Activated CD4-positive, alpha-beta T cell treated with anti-CD3 and anti-CD28 coated beads for 4 hours (primary cell): ENCODE results near the gene ZNF44.

Experiments used
- DNase-seq, 2 donors: peaks; one replicate each; pipeline ENCODE4 v3.0.0-alpha.2; 2020

The ZNF44 gene

DNA sequence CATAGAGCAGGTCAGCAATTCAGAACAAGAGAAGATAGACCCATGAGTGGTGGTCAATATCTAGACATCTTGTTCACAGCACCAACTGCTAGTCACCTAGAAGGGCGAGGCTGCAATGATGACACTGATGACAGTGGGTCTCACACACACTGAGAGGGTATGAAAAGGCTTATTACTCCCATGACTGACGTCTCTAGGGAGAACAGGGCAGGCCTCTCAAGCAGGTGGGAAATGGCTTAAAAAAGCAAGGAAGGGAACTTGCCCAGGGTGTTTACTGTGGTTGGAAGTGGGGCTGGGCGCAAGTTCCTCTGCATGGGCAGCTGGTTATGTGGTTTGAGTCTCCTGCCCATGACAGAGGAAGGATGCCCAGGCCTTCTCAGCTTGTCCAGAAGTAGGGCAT lies 33.8 kb downstream of the ZNF44 start:
- DNase-seq: no peak

DNA sequence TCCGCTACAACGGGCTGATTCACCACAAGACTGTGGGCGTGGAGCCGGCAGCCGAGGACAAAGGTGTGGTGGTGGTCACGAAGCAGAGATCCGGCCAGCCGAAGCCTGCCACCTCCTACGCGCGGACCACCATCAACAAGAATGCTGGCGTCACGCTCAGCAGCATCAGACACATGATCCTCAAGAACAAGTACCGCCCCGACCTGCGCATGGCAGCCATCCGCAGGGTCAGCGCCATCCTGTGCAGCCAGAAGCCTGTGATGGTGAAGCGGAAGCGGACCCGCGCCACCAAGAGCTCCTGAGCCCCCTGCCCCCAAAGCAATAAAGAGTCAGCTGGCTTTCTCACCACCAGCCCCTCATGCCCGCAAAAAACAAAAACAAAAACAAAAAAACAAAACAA lies 34.4 kb downstream of the ZNF44 start:
- no peak for DNase-seq

DNA sequence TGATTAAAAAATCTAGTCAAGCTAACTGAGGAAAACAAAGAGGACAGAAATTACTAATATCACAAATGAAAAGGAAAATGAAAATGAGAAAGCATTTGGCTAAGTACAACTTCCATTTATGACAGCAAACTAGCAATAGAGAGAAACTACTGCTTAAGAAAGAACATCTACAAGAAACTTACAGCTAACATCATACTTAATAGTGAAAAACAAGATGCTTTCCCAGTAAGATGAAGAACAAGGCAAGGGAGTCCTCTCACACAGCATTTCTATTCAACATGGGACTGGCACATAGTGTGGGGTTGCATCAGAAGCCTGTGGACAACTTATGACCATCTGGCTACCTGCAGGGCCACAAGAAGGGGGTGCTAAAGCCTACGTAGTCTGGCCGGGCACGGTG lies 39.3 kb downstream of the ZNF44 start:
- no peak for DNase-seq

DNA sequence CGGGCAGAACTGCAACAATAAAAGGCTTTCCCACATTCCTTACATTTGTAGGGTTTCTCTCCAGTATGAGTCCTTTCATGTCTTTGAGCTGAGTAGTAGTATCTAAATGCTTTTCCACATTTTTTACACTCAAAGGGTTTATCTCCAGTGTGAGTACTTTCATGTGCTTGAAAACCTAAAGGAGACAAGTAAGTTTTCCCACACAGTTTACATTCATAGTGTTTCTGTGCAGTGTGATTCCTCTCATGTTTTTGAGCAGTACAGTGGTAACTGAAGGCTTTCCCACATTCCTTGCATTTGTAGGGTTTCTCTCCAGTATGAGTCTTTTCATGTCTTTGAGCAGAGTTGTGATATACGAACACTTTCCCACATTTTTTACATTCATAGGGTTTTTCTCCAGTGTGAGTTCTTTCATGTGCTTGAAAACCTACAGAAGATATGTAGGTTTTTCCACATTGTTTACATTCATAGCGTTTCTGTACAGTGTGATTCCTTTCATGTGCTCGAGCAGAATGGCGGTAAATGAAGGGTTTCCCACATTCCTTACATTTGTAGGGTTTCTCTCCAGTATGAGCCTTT lies 47.0 kb downstream of the ZNF44 start:
- no peak for DNase-seq

DNA sequence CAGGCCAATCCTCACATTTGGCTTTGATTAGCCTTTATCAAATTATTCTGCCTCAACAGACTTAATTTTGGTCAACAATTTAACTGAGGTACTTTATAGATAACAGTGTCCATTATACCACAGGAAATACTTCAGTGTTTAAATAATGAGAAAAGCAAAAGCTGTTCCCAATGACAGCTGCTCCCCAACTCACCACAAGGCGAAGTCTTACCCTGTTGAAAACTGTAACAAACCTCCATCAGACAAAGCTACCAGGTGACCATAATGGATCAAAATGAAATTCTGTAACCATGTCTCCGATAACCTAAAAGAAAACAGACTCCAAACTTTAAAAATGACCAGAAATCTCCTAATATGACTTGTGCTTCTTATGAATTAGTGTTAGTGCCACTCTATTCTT lies 50.3 kb downstream of the ZNF44 start:
- DNase-seq: no peak

DNA sequence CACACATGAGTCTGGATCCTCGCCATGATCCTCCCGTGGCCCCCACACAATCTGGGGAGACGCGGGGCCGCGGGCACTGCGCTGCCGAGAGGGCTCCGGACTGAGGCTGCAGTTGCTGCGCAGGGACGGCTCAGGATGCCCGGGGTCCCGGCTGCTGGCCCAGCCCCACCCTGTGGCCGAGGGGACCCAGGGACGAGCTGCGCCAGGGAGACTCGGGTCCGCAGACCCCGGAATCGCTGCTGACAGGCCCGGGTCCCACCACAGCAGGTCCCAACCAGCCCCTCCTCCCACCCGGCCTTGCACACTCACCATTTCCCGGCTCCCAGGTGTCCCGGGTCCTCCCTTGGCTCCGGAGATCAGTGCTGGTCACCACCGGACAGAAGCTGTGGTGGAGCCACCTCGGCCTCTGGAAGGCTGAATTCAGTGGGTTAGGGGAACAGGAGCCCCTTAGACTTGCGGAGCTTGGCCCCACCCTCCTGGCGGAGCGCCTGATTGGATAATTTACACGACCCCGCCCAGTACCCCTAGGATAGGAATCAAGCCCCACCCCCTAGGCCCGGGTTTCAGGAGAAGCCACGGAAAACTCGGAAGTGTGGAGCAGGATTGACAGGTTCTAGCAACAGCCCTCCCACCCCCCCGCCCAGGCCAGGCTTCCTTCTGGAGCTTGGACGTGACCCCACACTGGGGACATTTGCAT lies 57.4 kb downstream of the ZNF44 start:
- no peak for DNase-seq

DNA sequence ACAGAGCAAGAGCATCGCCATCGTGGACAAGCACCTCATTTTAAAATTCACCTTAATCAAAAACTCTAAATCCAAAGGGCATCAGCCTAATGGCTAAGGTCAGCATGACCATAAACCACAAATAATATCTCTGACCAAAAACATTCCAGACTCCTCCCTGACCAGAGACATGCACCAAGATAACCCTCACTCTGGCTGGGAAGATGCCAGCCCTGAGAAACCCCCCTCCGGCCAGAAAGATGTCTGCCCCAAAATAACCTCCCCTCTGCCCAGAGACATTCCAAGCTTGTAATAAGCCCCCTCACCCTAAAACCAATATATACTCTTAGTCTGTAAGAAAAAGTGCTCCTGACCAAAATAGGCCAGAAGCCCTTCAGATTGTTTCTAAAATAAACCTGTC lies 61.7 kb downstream of the ZNF44 start:
- no peak for DNase-seq

DNA sequence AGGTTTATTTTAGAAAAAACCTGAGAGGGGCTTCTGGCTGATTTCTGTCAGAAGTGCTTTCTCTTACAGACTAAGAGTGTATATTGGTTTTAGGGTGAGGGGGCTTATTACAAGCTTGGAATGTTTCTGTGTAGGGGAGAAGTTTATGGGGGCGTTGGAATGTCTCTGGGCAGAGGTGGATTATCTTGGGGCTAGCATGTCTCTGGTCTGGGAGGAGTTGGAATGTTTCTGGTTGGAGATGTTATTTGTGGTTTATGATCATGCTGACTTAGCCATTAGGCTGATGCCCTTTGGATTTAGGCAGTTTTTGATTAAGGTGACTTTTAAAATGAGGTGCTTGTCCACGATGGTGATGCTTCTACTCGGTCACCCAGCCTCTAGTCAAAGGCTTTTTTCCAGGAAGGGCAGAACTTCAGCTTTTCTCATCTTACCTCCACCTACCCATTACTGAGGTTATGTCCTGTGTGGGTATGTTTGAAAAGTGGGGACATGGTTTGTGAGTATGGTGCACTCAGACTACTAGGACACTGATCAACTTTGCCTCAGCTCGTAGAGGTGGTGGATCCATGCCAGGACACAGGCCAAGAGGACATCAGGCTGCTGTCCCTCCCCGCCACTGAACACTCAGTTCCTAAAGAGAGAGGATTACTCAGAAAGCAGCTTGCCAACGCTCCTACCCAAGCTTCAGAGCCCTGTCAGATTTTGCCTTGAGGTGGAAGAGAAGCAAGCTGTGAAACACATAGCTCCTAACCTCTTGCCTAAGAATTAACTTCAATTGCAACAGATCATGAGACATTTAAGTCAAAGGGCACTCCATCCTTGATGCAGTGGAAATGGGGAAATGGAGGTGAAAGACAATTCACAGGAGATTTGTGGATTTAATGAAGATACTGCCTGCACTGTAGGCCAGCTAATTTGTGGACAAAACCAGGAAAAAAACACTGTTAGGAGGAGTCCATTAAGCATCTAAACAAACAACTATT lies 63.6 kb downstream of the ZNF44 start:
- no peak for DNase-seq

DNA sequence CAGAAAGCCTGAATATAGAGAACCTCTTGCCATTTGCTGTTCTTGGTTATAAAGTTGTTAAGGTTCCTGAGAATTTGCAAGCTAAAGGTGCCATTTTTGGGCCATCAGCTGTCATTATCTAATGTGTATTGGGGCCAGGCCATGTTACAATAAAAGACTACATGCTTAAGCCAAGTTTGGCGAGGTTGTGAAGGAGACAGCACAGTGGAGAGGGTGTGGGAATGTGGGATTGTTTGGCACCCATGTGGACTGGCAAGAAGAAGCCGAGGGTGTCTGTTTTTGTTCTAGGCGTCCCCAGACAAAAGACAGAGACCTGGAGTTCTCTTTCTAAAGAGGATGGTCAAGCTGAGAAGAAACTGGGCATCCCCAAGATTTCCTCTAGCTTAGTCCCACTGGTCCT lies 64.7 kb downstream of the ZNF44 start:
- no peak for DNase-seq

DNA sequence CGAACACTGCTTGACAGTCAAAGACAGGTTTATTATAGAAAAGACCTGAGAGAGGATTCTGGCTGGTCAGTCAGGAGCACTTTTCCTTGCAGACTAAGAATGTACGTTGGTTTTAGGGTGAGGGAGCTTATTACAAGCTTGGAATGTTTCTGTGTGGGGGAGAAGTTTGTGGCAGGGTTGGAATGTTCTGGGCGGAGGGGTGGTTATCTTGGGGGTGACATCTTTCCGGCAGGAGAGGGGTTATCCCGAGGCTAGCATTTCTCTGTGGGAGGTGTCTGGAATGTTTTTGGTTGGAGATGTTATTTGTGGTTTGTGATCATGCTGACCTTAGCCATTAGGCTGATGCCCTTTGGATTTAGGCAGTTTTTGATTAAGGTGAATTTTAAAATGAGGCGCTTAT lies 70.0 kb downstream of the ZNF44 start:
- DNase-seq: no peak

DNA sequence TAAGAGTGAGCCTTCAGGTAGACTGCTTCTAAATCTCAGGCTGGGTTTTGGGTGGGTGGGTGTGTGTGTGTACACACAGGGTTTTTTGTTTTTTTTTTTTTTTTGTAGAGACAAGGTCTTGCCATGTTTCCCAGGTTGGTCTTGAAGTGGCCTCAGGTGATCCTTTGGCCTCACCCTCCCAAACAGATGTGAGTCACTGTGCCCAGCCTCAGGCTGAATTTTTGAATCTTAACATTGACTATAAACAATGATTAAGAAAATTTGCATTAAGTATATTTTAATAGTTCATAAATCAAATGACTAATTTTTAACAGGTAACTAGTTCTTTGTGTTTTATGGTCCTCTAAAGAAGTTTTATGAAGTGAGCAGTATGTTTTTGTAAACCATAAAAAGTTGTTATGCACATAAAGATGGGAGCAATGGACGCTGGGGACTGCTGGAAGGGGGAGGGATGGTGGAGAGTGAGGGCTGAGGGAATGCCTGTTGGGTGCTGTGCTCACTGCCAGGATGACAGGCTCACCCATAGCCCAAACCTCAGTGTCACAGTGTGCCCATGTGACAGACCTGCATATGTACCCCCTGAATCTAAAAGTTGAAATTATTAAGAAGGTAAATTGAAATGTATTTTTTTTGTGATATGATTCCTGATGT lies 71.6 kb downstream of the ZNF44 start:
- no peak for DNase-seq
